ENCODE measurements around the gene TENT4A.

The TENT4A gene

DNA sequence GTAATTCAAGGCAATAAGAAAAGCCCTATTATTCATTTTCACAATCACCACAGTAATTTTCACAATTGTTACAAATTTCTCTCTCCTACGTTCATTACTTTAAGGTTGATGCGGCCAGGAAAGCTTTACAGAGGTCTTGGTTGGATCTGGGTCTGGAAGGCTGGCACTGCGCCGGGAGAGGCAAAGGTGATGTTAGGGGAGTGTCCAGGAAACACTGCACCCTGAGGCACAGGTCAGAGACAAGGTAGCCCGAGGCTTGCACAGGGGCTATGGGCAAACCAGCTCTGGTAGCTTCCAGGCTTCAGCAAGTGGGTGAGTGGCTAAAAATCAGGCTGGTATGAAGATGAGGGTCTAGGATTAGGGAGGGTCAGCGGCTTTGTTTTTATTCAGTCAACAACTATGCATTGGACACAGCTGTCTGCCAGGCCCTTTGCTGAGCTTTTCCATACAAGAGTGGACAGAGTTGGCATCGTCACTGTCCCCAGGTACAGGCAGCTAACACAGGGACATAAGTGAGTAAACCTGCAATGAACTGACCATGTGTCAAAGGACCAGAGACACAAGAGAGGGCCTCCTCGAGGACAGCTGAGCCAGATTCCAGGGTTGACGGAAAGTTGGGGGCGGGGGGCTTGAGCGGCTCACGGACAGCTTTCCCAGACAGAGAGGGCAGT, 12.4 kb upstream of the TENT4A start:
- no peak for DNase-seq

DNA sequence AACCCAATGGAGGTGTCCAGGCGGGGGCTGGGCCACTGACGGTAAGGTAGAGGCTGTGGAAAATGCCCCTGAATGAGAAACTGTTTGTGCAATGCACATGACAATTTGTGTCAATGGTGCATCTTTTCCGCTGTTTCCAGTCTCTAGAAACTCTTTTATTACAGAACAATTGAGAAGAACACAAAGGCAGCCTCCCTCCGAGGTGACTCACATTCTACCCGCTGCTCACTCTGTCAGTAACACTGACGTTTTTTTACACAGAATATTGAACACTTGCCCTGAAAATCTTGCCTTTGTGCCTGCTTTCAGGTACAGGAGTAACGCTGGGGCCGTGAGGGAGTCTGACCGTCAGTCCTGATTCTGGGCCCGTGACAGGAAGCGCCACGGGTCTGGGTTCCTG, 11.7 kb upstream of the TENT4A start:
- DNase-seq, result no peak

DNA sequence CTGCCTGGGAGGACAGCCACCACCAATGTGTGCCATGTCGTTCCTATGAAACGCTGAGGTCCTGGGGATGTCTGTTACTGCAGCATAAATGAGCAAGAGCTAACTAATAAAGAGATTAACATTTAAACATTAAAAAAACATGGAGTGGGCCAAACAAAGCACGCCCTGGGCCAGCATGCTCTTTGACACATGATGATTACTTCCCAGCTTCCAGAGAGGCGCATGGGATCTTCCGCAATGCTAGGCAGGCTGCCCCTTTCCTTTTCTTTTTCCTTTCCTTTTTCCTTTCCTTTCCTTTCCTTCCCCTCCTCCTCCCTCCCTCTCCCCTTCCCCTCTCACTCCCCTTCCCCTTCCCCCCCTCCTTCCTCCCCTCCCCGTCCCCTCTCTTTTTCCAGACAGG, 10.6 kb upstream of the TENT4A start:
- DNase-seq, result no peak

DNA sequence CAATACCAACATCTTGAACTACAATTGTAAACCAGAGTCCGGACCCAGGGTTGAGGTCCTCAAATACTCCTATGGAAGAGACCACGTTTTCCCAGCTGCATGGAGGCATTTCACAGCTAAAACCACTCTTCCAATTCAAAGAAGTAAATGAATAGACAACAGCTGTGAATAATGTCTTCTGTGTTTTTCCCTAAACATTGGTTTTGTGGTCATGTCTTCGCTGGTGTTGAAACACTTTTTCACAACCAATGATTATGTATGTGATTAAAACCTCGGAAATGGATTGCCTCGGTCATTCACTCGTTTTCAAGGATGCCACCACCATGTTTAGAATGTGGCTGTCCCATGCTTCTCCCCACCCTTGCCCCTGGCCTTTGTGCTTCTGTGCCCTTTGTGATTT, 9.4 kb upstream of the TENT4A start:
- no peak for DNase-seq

DNA sequence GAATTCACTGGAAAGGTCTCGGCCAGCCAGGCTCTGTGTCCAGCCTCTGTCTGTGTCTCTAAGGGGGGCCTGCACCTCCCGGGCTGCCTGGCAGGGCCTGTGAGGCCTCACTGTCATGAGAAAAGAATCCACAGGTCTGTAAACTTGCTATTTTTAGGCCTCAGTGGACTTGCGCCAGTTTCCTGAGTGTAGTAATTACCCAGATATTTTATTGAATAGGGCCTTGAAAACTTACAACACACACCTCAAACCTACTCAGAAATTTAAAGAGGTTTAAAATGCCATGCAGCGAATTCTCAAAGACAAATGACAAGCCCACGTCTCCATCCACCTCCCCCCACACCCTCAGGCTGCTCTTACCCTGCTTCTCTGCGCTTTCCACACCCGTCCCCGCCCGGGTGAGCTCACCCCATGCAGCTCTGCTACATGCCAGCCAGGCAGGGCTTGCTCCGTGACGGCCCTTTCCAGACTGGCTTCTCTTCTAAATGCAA, 8.8 kb upstream of the TENT4A start:
- DNase-seq, result no peak

DNA sequence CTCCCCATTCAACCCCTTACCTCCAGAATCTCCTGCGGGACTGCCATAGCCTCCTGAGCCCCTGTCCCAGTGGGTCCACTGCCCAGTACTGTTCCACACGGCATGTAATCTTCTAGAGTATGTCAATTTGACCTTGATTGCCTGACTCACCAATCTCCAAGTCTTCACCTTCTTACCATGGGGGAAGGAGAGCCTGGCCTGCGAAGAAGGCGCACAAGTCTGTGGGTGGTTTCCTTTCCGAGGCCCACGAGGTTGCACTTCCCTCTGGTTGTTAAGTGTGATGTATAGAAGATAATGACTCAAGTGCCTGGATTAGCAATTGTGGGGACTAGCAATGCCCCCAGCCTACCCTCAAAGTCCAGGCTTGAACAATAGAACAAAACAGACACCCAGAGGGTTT, 8.1 kb upstream of the TENT4A start:
- no peak for DNase-seq

DNA sequence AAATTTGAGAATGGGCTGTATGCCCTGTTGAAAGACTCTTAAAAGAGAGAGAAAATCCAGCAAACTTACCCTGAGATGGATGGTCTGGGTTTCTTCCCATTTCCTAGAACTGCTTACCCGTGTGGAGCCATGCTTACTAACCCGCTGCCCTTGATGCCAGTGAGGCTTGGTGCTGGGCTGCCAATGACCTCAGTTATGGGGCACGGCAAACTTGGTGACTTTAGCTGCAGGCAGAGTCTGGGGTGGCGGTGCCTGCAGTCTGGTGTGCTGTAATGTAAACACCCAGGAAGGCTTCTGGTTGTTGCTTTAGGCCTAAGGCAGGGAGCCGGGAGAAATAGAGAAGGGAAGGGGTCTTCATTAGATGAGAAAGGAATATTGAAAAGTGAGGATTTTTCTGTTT, 7.3 kb upstream of the TENT4A start:
- DNase-seq, result no peak

DNA sequence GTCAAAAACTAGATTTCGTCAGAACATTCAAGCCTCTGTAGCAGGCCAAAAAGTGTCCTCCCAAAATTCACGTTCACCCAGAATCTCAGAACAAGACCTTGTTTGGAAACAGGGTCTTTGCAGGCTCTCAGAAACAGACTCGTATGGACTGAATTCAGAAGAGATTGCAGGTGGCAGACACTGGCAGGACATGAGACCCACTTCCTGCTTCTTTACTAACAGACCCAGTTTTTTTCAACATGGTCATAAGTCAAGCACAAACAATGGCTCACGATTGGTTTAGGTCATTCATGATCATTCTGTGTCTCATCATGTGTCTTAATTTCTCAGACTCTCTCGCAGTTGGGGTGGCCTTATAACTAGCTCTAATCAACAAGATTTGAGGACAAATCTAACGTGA, 5.4 kb upstream of the TENT4A start:
- no peak for DNase-seq

DNA sequence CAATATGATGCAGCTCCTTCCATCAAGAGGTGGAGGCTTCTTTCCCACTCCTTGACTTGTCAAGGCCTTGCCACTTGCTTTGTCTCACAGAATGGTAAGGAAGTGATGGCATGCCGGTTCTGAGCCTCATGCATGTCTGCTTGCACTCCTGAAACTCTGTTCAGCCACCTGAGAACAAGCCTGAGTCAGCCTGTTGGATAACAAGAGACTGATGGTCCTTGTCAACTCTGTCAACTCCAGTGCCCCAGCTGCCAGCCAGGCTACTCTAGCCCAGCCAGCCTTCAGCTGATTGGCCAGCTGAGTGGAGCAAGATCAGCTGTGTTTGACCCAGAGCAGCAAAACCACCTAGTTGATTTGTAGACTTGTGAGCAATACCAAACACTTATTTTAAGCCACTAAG, 4.4 kb upstream of the TENT4A start:
- DNase-seq, result no peak

DNA sequence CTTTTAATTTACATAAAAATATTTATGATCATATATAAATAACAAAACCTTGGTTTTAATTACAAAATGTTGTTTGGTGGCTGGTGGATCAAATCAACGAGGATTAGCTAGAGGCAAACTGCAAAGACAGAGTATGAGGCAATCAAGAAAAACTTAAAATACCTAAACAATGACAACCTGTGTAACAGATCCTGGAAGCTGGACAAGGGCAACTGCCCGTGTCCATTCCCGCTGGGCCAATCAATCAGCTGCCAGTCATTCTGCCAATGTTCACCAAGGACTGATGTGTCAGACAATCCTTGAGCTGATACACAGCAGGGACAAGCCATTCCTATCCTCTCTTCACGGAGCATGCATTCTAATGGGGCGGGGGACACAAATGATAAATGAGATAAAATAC, 3.2 kb upstream of the TENT4A start:
- DNase-seq, result no peak

DNA sequence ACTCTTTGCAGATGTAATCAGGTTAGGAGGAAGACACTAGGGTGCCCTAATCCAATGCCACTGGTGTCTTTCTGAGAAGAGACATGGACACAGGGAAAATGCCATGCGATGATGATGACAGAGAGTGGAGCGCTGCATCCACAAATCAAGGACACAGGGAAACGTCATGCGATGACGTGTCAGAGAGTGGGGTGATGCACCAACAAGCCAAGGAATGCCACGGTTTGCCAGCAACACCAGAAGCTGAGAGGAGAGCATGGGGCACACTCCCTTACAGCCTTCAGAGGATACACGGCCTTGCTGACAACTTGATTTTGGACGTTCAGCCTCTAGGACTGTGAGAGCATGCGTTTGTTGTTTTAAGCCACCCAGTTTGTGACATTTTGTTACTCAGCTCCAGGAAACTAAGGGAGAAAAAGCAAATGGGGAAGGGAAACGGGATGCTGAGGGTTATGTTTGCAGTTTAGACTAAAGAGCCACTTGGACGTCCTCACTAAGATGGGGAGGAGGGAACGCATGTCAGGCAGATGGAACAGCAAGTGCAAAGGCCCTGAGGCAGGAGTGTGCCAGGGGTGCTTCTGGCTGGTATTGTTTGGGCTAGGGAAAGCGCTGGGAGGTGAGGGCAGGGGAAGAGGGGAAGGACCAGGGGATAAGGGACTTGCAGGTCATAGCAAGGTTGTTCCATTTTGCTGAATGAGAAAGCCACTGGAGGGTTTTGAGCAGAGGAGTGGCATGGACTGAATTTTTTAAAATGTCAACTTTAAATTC, 2.5 kb upstream of the TENT4A start:
- no peak for DNase-seq

DNA sequence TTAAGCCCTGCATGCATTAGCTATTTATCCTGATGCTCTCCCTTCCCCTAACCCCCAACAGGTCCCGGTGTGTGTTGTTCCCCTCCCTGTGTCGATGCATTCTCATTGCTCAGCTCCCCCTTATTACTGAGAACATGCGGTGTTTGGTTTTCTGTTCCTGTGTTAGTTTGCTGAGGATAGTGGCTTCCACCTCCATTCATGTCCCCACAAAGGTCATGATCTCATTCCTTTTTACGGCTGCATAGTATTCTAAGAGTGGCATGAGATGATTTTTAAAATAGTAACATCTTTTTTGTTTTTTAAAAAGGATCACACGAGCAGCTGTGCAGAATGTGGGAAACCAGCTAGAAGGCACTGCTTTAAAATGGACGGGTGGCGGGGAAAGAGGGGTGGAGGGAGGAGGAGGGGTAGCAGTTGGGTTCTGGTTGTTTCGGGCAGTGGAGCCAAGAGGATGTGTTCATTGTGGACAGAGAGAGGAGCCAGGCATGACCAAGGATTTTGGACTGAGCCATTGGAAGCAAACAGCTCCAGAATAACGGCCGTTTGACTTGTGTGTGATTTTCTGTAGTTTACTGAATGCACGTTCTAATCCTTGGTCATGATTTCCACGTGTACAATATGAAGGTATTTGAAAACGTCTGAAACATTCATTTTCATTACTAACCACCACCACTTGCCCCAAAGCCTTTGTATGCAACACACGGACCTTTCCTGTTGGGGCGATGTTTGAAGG, 1.7 kb upstream of the TENT4A start:
- no peak for DNase-seq

DNA sequence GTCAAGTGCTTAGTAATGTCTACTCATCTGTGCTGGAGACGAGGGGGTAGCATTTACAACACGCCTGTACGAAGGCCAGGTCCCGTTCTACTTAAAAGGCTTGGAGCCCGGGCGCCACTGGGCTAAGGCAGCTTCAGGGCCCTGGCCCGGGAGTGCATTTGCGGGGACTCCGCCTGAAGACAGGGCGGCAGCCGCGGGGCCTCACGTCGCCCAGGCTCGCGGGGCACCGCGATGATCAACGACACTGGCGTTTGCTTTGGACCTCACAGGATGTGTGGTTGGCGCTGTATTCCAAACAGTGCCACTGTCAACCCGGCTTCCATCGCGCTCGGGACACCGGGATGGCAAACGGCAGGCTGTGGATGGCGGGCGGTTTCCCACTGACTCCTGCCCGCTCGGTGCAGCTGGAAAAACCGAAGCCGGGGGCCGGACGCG, 1.1 kb upstream of the TENT4A start:
- peak; percentile 42 for DNase-seq

DNA sequence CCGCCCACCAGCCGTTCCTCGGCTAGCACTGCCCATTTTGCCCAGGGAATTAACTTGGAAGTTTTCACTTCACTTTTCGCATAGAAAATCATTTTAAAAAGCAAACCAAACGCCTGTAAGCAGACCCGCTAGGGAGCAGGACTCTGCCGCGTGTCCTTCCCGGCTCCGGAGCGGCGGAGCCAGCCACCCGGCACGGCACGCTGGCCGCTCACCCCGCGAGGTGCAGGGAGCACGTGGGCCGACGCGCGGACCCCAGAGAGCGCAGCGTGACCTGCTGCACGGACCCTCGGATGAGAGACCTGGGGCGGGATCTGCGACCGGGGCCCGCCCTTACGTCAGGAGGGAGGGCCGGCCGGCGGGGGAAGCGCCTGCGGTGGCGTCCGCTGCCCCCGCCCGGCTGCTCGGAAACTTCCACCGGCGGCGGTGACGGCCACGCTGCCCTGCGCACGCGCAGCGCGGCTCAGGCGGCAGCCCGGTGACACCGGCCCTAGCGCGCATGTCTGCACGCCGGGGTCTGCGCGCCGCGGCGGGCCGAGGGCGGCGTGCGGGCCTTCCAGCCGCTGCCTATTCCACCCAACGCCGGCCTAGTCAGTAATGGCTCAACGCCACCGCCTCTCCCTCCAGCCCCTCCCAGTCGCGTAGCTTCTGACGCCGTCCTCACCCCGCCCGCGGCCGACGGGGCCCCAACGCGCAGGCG, 507 bp upstream of the TENT4A start:
- DNase-seq, result peak; percentile 98

DNA sequence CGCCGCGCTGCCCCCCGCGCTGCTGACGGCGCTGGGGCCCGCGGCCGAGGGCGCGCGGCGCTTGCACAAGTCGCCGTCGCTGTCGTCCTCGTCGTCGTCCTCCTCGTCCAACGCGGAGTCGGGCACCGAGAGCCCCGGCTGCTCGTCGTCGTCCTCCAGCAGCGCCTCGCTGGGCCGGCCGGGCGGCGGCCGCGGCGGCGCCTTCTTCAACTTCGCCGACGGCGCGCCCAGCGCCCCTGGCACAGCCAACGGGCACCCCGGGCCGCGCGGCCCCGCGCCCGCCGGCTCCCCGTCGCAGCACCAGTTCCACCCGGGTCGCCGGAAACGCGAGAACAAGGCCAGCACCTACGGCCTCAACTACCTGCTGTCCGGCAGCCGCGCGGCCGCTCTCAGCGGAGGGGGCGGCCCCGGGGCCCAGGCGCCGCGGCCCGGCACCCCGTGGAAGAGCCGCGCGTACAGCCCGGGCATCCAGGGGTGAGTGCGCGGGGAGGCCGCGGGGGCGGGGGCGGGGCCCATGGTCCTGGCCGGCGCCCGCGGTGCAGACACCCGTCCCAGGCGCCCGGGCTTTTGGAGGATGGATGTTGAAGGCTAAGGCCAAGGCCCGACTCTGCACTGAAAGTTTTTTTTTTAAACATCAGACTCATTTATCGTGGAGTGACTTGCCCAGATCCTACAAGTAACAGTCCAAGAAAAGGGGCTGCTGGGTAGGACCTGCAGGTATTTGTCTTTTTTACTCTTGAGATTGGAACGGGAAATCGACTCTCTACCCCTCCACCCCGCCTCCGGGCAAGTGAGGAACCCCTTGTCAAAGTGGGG, 1.2 kb downstream of the TENT4A start:
- no peak for DNase-seq

DNA sequence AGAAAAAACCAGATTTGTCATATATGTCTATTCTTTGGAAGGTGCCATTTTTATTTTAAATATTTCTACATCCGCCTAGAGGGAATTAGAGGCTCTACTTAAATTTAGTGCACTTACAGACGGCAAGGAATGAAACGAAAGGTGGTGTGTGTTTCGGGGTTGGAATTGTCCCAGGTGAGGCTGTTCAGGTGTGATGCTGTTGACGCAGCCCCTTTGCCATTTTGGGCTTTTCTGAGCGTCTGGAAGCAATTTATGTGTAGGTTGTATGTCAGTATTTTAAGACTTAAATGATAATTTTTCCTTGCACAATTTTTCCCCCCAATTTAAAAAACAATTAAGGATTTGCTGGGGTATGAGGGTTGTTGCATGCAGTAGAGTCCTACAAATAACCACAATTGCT, 2.0 kb downstream of the TENT4A start:
- no peak for DNase-seq

DNA sequence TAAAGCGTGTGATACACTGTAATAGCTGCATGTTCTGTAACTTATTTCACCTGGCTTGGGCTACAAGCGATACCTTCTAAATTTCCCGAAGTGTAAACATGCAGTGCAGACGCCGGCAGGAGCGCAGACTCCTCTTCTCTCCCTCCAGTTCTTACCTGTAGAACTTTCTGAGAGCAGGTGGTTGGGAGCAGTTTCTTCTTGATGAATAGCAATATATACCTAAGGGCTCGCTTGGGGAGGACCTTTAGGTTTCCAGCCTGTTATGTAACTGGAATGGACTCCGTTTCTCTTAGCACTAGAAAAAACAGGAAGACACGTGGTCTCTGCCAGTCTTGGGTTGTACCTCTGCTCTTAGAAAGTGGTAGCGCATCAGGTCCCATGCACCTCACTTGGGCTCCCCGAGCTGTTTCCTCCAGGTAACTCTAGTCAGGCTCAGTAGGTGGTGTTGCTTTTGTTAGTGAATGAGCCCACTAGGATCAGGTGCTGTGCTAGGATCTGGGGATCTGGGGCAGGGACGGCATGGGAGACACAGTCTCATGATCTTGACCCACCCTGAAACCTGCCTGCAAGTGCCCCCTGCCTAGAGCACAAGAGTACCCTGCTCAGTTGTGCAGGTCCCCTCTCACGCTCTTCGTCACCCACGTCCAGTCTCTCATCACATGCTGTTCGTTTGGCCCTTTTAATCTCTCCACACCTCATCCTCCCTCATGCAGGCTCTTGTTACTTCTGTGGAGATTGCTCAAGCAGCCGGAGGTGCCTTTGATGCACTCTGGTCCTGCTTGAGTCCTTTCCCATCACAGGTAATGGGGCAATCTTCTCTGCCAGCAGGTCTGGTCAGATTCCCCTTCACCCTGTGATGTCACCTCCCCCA, 2.8 kb downstream of the TENT4A start:
- DNase-seq, result no peak

DNA sequence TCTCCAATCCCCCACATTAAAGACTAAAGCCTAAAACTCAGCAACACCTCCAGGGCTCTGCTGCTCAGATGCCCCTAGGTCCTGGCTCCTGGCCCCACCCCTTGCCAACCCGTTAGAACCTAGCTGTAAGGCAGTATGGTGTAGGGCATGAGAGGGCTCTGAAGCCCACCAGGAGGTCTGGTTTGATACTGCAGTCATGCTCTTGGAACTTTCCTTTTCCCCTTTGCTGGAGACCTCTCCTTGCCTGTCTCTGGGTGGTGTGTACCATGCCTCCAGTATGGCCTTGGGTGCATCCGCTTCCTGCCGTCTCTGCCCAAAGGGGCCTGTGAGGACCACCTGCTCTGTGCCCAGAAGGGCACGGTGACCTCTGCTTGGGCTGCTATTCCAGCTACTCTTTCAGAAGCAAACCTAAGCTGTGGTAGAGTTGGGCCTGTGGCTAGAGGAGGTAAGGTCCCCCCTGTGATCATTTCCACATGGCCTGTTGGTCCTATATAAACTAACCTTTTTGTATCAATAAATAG, 3.5 kb downstream of the TENT4A start:
- DNase-seq, result no peak

DNA sequence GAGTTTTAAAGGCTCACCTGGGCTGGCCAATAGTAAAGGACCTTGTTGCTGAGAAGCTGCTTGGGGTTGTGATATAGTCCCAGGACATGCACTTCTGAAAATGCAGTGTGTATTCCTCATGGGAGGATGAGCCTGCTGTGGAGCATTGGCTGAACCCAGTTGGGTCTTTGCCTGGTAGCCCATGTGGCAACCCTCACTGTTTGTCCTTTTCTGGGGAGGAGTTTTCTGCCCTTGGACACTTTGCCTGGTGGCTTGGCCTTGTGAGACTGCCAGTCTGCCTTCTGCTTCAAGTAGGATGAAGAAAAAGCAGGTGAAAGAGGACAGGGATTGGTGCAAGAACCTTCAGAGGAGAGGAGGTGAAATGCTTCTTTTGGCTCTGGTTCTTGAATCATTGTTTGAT, 4.0 kb downstream of the TENT4A start:
- no peak for DNase-seq

DNA sequence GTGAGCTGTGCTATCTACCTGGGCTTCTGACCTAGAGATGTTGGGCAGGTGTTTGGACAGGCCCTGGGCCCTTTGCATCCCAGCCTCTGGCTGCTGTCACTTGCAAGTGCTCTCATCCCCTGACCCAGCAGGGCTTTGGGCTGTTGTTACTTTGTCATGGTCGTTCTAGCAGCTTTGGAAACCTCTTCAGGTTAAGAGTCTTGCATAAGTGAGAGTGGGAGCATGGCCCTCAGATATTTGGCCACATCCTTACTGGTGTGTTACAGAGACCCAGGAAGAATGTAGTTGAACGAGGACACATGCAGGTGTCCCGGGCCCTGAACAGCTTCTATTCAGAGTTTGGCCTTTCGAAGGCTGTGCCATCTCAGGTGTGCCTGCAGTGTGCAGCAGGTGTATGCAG, 4.5 kb downstream of the TENT4A start:
- no peak for DNase-seq

DNA sequence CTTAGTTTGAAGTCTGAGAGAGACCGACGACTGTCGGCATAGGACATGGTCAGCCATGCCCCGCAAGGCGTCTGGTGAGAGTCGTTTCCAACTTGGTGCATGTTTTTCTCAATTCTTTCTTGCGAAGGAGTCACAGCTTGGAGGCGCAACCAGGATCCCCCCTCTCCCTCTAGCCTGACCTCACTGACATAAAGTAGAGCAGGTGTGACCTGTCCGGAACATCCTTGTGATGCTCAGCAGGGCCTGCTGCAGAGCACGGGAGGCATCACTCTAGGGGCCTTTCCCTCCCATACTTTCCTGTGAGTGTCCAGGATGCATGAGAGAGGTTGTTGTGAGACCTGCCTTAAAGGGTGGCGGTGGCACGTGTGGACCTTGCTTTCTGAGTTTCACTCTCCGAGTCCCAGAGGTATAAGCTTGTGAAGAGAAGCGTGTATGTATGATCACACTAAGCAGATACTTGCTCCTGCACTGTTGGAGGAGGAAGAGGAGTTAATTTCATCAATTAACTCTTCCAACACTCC, 5.0 kb downstream of the TENT4A start:
- no peak for DNase-seq
